Measurements from ENCODE around the gene COL6A3. TPM values are rescaled to one million over a fixed set of nuclear protein-coding genes. Genes with fewer than 3 reads are reported as not detected.

Gene COL6A3
- polyA plus RNA-seq, 1 donor (not counting 4 experiments of a cell fraction or from before 2014, with no cell fraction given): not detected

GRCh38 chr2:237345891-237346640 lies 67.9 kb downstream of the COL6A3 start:
- H3K9me1 ChIP-seq (ENCODE audit: control insufficient read depth, extremely low read depth, insufficient read depth, low read length): no peaks in the 10 kb centered on the region
- no peak overlapping the region for H2AFZ ChIP-seq (ENCODE audit: control insufficient read depth, low read length)
- no peak overlapping the region for H3K4me3 ChIP-seq (ENCODE audit: control insufficient read depth in 2 of 3, extremely low read depth in 1 of 3, insufficient read depth in 2 of 3, low read depth in 1 of 3, low read length in 3 of 3)
- no peaks in the 10 kb centered on the region for H3K9me3 ChIP-seq (ENCODE audit: control insufficient read depth, low read depth, low read length)
- FAIRE-seq (no peak), DNase-seq (ENCODE audit: low read depth, low spot score) (no peak)
- peaks cover 22% of the 10 kb centered on the region for H3K27me3 ChIP-seq (ENCODE audit: control insufficient read depth, extremely low read depth, insufficient read depth, low read length)
- dilution Hi-C loops (cut with MboI; ENCODE audit: extremely low pct_ligation_motif_present, low sequenced_read_pairs): no loop called here
- no peak overlapping the region for H3K4me2 ChIP-seq (ENCODE audit: control insufficient read depth, extremely low read depth, insufficient read depth, low read depth, low read length)
- no peak overlapping the region for H3K9ac ChIP-seq (ENCODE audit: control insufficient read depth, extremely low read depth, insufficient read depth, low read length)
- peaks cover 1% of the 10 kb centered on the region for H3K4me1 ChIP-seq (ENCODE audit: control insufficient read depth, extremely low read depth, insufficient read depth, low read length)
- no peak for TF ChIP-seq EZH2 (IDR thresholded peaks at IDR 0.05; ENCODE audit: low read length)
- H3K36me3 ChIP-seq (ENCODE audit: control insufficient read depth in 2 of 2, extremely low read depth in 1 of 2, insufficient read depth in 2 of 2, low read length in 2 of 2): no peaks in the 10 kb centered on the region
- no peak overlapping the region for H3K27ac ChIP-seq (ENCODE audit: control insufficient read depth, insufficient read depth, low read length)
- H4K20me1 ChIP-seq (ENCODE audit: control insufficient read depth, extremely low read depth, insufficient read depth, low read length): no peaks in the 10 kb centered on the region
- H3K79me2 ChIP-seq (ENCODE audit: control insufficient read depth, insufficient read depth, low read length): no peaks in the 10 kb centered on the region

GRCh38 chr2:237345411-237345810 lies 68.6 kb downstream of the COL6A3 start:
- Histone ChIP-seq H3K27ac (ENCODE audit: control insufficient read depth, insufficient read depth, low read length) (no peak overlapping the region), H3K4me3 (ENCODE audit: control insufficient read depth in 2 of 3, extremely low read depth in 1 of 3, insufficient read depth in 2 of 3, low read depth in 1 of 3, low read length in 3 of 3) (no peak overlapping the region), H3K27me3 (ENCODE audit: control insufficient read depth, extremely low read depth, insufficient read depth, low read length) (peaks cover 16% of the 10 kb centered on the region), H3K79me2 (ENCODE audit: control insufficient read depth, insufficient read depth, low read length) (no peaks in the 10 kb centered on the region), H2AFZ (ENCODE audit: control insufficient read depth, low read length) (no peak overlapping the region), H3K4me1 (ENCODE audit: control insufficient read depth, extremely low read depth, insufficient read depth, low read length) (no peaks in the 10 kb centered on the region), H3K9ac (ENCODE audit: control insufficient read depth, extremely low read depth, insufficient read depth, low read length) (no peak overlapping the region), H3K4me2 (ENCODE audit: control insufficient read depth, extremely low read depth, insufficient read depth, low read depth, low read length) (no peak overlapping the region), H4K20me1 (ENCODE audit: control insufficient read depth, extremely low read depth, insufficient read depth, low read length) (no peaks in the 10 kb centered on the region), H3K9me3 (ENCODE audit: control insufficient read depth, low read depth, low read length) (no peaks in the 10 kb centered on the region), H3K9me1 (ENCODE audit: control insufficient read depth, extremely low read depth, insufficient read depth, low read length) (no peaks in the 10 kb centered on the region), H3K36me3 (ENCODE audit: control insufficient read depth in 2 of 2, extremely low read depth in 1 of 2, insufficient read depth in 2 of 2, low read length in 2 of 2) (no peaks in the 10 kb centered on the region)
- no peak for TF ChIP-seq CTCF (optimal IDR thresholded peaks at IDR 0.05 in 1 of 3, IDR thresholded peaks at IDR 0.05 in 1 of 3, conservative IDR thresholded peaks at IDR 0.05 in 1 of 3; ENCODE audit: extremely low read depth in 1 of 3, insufficient read depth in 2 of 3, low read length in 3 of 3)
- TF ChIP-seq EZH2 (IDR thresholded peaks at IDR 0.05; ENCODE audit: low read length): no peak
- DNase-seq (ENCODE audit: low read depth, low spot score): no peak
- dilution Hi-C loops (cut with MboI; ENCODE audit: extremely low pct_ligation_motif_present, low sequenced_read_pairs): no loop called here
- no peak for FAIRE-seq
